ENCODE data around the gene MDK. TPM values are rescaled to one million over a fixed set of nuclear protein-coding genes. Genes with fewer than 3 reads are reported as not detected.
A peak's percentile ranks its signal among the peaks of the same experiment; 100 is the strongest.

Gene MDK
- total RNA-seq, 2 donors from 2014 or later = 5.8 to 14.8 TPM

DNA sequence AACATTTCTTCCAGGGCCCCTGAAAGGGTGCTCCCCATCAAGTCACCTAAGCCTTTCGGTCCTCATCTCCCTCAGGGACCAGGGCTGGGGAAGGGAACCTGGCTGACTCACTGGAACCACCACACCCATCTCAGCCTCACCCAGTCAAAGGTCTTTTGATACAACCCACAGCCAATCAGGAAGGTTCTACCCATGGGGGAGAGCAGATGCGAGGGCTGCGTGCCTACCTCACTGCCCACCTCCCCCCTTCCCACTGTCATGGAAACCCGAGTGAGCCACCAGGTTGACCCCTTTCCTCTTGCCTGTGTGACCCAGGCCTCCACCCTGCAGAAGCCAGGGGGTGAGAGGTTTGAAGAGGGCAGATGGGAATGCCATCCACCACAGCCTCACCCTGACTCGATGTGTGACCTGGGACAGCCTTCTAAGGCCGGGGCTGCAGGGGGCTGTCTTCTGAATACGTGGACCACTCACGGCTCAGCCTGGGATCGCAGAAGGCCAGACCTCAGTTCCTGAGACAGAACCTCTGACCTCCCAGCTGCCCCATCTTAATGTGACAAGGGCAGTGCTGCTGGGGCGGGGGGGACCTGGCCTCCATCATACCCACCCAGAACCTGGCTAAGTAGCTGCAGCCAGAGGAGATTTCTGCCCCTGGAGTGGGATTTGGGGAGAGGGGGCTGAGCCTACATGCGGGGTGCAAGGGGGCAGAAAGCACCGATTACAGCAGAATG, 2.7 kb downstream of the MDK start:
- no peak for DNase-seq (ENCODE audit: low spot score in 2 of 2)
- Mint-ChIP-seq H3K36me3 (no peaks in the 10 kb centered on the region), H3K9me3 (no peaks in the 10 kb centered on the region), H3K27ac (no peak overlapping the region)
- ATAC-seq = no peak

DNA sequence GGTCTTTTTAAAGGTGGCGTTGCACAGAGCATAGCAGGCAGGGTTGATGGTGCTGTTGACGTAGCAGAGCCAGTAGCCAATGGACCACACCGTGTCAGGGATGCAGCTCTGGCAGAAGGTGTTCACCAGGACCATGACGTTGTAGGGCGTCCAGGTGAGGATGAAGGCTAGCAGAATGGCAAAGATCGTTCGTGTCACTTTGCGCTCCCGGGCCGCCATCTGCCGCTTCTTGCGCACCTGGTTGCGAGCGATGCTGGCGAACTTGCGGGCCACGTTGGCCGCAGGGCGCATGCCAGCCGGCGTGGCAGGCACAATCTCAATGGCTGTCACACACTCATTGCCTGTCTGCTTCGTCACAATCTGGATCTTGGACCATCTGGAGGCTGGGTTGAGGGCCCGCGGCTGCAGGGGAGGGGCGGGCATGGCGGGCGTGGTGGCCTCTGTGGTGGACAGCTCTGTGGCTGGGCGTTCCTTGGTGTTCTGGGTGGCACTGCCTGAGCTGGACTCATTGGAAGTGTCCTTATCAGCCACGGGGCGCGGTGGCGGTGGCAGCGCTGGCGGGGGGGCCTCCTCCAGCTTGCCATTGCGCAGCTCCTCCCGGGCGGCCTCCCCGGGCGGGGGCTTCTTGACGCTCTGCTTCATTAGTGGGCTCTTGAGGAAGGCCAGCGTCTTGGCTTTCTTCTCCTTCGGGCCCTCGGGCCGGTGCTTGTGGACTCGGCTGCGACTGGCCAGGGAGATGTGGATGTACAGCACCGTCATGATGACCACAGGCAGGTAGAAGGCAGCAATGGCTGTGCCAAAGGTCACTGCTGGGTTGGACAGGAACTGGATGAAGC, 3.9 kb downstream of the MDK start:
- no peaks in the 10 kb centered on the region for H3K9me3 Mint-ChIP-seq
- ATAC-seq (no peak), DNase-seq (ENCODE audit: low spot score in 2 of 2) (no peak)
- H3K36me3 Mint-ChIP-seq = no peaks in the 10 kb centered on the region
- H3K27ac Mint-ChIP-seq = no peak overlapping the region

DNA sequence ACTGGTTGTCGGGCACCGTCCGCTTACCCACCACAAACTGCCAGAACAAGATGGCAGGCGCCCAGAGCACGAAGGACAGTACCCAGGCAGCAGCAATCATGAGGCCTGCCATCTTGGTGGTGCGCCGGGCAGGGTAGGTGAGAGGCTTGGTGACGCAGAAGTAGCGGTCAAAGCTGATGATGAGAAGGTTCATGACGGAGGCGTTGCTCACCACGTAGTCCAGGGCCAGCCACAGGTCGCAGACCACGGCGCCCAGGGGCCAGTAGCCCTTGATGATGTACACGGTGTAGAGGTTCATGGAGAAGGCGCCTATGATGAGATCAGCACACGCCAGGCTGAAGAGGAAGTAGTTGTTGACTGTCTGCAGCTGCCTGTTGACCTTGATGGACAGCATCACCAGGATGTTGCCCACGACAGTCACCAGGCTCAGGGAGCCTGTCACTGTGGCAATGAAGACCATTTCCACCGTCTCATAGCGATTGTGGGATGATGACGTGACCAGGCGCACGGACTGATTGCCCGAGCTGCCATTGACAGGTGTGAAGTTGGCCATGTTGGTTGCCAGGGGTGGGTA, 4.6 kb downstream of the MDK start:
- Mint-ChIP-seq H3K36me3 (no peaks in the 10 kb centered on the region), H3K9me3 (no peaks in the 10 kb centered on the region), H3K27ac (no peak overlapping the region)
- ATAC-seq = no peak
- no peak for DNase-seq (ENCODE audit: low spot score in 2 of 2)

DNA sequence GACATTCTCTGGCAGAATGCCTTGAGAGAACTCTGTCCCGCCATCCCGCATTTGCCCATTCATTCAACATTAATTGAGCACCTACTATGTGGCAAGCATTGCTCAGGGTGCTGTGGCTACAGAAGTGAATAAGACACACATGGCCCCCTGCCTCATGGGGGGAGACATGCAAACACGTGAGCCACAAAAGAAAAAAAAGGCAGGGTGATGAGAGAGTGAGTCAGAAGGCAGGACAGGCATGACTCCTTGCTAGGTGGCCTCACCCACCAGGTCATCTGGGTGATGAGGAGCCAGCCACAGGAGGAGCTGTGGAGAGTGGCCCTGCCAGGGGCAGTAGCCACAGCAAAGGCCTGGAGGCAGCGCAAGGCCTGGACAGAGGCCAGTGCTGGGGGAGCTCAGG, 5.2 kb downstream of the MDK start:
- Mint-ChIP-seq H3K9me3 (no peaks in the 10 kb centered on the region), H3K27ac (no peak overlapping the region), H3K36me3 (no peaks in the 10 kb centered on the region)
- no peak for DNase-seq (ENCODE audit: low spot score in 2 of 2)
- ATAC-seq = peak in 1 of 2 donors; percentile 62

DNA sequence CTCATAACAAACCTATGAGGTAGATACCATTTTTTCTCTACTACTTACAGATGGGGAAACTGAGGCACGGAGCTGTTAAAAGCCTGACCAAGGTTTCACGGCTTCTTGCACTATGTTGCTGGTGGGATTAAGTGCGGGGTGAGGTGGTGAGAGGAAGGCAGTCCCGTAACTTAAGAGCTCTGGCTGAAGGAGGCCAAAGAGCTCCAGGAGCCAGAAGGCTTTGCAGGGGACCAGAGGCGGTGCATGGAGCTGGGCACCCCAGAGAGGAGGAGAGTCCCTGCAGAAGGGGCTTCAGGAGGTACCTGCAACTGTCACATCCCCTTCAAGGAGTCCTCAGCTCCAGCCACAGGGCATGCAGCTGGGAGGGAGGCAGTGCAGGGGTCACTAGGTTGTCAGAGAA, 6.0 kb downstream of the MDK start:
- Mint-ChIP-seq H3K9me3 (no peaks in the 10 kb centered on the region), H3K36me3 (peaks cover 0 to under 1% of the 10 kb centered on the region in 2 donors), H3K27ac (no peak overlapping the region)
- DNase-seq (ENCODE audit: low spot score in 2 of 2) (no peak), ATAC-seq (no peak)

DNA sequence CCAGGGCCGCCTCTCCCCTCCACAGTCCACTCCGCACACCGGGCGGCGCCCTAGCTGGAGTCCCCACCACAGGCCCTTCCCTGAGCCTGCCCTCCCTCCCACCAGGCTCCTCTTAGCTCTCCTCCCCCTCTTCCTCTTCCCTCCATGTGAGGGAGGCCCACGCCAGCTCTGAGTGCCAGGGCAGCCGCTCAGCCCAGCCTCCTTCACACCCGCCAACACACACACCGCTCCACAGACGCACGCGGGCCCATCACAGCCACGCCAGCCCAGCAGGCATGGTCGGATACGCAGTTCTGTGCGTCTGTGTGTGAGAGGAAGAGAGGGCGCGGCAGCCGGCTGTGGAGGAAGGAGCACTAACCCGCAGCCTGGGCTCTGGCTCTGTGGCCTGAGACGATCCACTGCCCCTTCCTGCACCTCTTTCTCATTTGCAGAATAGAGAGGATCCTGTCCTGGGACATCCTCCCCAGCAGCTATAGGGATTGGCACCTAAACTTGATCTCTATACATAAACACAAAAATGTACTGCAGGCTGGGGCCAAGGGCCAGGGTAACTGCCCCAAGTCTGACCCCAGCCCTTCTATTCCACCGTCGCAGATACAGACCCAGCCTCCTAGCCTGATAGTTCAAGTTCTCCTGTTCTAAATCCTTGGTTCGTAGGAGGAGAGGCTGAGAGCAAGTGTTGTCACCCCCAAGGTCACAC, 6.6 kb downstream of the MDK start:
- peaks cover 6 to 7% of the 10 kb centered on the region in 2 donors for H3K36me3 Mint-ChIP-seq
- no peak for ATAC-seq
- no peak overlapping the region for H3K27ac Mint-ChIP-seq
- no peaks in the 10 kb centered on the region for H3K9me3 Mint-ChIP-seq
- DNase-seq (ENCODE audit: low spot score in 2 of 2) = no peak

DNA sequence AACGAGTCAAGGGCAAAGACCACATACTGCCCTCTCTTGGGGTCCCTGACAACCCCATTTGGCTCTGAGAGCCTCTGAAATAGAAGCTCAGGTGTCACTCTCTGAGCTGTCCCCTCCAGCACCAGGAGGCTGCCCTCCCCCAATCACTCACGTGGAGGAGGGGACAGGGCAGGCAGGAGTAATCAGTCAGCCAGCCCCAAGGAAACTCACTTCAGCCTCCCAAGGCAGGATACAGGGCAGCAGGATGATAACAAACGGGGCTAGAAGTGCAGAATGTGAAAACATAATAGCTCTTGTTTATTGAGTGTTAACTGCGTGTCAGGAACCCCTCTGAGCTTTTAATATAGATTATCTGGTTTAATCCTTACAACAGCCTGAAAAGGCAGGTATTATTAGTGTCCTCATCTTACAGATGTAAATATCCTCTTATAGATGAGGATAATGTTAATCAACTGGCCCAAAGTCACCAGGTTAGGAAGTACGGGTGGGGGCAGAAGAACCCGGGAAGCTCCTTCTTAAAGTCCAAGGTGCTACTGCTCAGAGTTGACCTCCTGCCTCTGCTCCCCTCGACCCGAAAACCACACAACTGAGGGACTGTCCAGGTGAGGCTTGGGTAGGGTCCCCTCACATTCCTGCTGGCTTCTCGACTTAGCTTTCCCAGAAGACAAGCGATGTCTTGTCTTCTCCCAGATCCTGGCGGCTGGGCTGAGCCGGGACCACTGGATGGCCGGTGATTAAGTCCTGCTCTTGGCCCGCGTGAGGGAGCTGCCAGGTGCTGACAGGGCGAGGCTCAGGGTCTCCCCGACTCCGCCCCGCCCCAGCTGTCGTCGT, 7.4 kb downstream of the MDK start:
- ATAC-seq (no peak), DNase-seq (ENCODE audit: low spot score in 2 of 2) (no peak)
- no peak overlapping the region for H3K27ac Mint-ChIP-seq
- H3K36me3 Mint-ChIP-seq = peaks cover 7% of the 10 kb centered on the region in 2 donors
- no peaks in the 10 kb centered on the region for H3K9me3 Mint-ChIP-seq

DNA sequence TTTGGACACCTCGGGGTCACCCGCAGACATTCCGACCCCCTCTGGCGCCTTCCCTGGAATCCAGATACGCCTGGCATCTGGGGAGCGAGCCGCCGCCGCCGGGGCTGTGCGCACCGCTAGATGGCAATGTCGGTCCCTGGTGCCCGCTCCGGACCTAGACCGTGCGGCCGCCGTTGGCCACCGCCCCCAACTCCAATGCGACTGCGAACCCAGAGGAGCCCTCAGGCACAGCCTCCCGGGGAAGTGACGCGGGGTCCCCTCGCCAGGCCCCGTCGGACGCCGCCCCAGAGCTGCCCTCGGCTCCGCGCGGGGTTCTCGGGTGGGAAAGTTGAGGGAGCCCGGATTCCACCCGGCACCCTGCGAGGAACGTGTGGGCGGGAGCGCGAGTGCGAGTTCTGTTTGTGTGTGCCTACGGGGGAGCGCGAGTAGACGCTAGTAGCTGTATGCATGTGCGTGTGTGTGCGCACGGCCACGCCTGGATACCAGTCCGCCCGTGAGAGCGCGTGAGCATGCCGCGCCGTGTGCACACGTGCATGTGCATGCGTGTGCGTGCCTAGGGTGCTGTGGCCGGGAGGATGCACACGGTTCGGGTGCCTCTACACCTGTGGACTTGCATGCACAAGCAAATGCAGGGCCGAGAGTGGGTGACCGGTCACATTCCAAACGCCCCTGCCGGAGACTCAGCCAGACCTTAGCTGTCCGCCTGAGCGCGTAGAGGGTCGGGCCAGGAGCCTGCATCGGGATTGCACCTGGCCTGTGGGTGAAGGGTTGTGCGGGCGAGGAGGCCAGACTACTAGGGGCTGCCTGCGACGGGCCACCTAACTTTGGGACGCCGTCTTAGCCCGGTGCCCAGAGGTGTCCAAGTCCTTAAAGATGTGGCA, 8.2 kb downstream of the MDK start:
- ATAC-seq (peak; percentile 60 to 63), DNase-seq (ENCODE audit: low spot score in 2 of 2) (peak; percentile 67 to 75)
- Mint-ChIP-seq H3K36me3 (peaks cover 7% of the 10 kb centered on the region in 2 donors), H3K9me3 (no peaks in the 10 kb centered on the region), H3K27ac (no peak overlapping the region)

DNA sequence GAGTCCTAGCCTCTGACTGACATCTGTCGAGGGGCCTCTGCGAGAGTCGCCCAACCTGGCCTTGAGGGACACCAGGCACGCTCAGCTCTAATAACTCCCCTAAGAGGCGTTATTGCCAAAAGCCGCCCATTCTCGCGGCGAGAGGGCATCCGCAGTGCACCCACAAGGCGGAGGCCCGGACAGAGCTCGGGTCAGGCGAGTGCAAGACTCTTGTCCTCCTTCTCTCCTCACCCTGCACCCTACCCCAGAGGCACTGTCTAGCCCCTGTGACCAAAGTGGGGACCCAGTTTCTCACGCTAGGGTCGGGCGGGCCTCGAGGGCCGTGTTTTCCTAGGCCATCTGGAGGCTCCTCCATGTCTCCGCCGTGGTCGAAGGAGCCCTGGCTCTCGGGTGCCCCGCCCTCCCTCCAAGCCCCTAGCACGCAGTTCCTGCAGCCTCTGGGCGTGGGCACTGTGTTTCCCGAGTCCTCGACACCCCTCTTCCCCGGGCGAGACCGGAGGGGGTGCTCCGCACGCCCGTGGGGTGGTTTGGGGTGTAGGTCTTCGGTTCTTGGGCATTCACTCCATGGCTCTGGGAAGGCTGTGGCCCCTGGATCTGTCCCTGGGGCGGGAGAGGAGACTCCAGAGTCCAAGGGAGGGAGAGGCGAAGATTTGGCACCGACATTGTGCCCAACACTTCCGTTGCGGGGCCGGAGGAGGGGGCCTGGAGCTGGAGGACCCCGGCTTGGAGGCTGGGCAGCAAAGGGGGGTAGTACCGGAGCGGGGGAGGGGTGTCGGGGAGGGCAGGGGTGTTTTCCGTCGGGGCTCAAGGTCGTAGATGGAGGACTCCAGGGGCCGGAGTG, 9.1 kb downstream of the MDK start:
- H3K27ac Mint-ChIP-seq = no peak overlapping the region
- ATAC-seq (no peak), DNase-seq (ENCODE audit: low spot score in 2 of 2) (no peak)
- peaks cover 7% of the 10 kb centered on the region in 2 donors for H3K36me3 Mint-ChIP-seq
- H3K9me3 Mint-ChIP-seq = no peaks in the 10 kb centered on the region

DNA sequence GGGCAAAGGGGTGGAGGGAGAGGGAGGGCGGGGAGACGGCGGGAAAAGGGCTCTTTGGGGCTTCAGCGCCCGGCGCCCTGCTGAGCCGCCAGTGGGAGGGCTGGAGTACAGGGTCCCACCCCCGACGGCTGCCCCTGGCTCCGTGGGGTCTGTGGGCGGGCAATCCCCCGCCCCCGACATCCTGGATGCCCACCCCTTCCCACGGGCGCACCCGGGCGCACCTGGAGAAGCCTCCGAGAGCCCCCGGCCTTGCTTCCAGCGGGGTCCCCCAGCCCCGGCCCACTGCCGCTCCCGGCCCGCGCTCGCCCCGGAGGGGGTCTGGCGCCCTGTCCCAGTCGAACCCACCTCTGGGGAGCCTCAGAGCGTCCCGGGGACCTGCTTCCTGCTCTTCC, 9.7 kb downstream of the MDK start:
- no peak overlapping the region for H3K27ac Mint-ChIP-seq
- peaks cover 7% of the 10 kb centered on the region in 2 donors for H3K36me3 Mint-ChIP-seq
- DNase-seq (ENCODE audit: low spot score in 2 of 2) = no peak
- H3K9me3 Mint-ChIP-seq = no peaks in the 10 kb centered on the region
- no peak for ATAC-seq

DNA sequence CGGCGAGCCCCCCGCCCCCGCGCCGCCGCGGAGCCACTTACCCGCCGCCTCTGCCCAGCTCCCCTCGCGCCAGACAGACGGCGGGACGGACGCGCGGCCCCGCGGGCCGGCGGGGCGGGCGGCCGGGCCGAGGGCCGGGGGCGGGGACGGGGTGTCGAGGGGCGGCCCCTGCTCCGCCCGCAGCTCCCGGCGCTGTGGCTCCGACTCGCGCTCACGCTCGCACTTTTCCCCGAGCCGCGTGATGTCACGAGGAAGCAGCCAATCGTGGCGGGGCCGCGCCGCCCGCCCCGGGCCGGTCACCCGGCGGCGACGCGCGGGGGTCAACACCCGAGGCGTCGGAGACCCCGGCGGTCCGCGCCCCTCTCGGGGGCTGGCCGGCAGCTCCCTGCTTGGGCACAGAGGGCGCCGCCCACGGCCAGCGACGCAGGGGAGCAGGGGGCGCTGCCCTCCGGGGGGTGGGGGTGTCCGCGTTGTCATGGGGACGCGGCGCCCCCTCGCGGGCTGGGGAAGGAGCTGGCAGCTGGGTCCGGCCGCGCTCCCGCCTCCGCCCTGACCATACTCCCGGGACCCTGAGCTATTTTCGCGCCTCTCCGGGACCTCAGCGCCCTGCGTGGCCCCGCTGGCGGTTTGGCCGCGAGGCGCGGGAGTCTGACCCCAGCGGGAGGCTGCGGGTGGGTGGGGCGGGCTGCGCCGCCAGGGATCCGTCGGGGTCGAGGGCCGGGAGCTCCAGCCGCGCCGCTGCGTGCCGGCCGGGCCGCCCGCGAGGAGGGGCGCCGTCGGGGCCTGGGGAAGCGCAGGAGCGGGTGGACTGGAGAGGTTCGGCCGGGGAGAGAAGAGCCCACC, 10.3 kb downstream of the MDK start, which contains the start of gene CHRM4:
TSS of gene CHRM4 (minus strand) at position 199 of the 843 bp plus-strand sequence. CDS start 5,219 bp downstream, outside the sequence.
- ATAC-seq = peak; percentile 11 to 23
- H3K36me3 Mint-ChIP-seq = peaks cover 7% of the 10 kb centered on the region in 2 donors

DNA sequence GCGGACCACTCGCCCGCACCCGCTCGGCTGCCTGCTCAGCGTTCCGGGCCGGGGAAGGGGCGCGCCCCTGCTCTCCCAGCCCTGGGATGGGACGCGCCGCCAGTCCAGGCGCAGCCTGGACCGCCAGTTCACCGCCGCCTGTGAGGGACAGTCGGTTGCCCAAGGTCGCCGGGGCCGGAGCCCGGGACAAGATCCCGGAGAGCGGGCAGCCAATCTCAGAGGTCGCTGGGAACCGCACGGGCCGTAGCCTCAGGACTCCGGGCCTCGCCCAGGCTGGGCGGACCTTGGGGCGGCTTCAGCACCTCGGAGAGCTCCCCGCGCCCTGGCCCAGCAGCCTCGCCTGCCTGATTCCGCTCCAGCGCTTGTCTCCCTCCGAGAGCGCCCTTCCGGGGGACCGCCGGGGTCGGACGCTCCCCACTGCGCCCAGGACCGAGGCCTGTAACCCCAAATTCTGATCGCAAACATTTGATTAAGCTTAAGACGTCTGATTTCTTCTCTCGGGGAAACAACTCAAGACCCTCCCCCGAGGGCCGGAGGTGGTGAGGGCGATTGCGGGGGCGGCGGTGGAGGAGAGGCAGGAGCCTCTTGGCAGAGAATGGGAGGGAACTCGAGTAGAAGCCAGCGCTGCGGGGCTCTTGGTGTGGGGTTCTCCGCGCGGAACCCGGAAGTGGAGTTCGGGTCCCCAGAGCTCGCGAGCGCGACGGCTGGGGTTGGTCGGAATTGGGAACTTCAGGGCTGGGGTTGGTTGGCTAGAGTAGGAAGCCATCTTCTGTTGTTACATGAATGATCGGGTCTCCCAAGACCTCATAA, 11.2 kb downstream of the MDK start:
- peak overlapping the region in 1 of 2 donors; percentile 55 for H3K27ac Mint-ChIP-seq
- peaks cover 7 to 12% of the 10 kb centered on the region in 2 donors for H3K36me3 Mint-ChIP-seq
- ATAC-seq = peak; percentile 69 to 83
- H3K9me3 Mint-ChIP-seq = no peaks in the 10 kb centered on the region
- DNase-seq (ENCODE audit: low spot score in 2 of 2) = peak; percentile 72 to 85

More for the DNA sequence above, 10.3 kb downstream of the MDK start, which contains the start of gene CHRM4:
- Mint-ChIP-seq H3K27ac (no peak within 1 kb of the TSS), H3K9me3 (no peaks in the 10 kb centered on the region)
- peak in 1 of 2 donors; percentile 57 for DNase-seq (ENCODE audit: low spot score in 2 of 2)

DNA sequence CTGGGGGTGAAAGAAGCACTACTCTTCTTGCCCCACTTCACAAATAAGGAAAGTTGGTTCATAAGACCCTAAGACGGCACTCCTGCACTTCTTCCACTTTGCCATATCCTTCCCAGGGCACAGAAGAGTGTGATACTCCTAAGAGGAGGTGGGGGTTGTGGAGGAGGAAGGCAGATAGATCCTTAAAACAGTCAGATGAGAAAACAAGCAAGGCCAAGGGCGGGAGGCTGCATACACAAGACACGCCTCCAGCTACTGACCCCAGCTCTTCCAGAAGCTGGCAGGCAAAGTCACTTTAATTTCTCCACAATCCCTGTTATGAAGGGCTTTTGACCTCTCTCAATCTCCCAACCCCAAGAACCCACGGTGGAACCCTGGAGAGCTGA, 11.8 kb downstream of the MDK start:
- ATAC-seq = no peak
- Mint-ChIP-seq H3K36me3 (peaks cover 7 to 12% of the 10 kb centered on the region in 2 donors), H3K27ac (peak overlapping the region in 1 of 2 donors; percentile 55), H3K9me3 (no peaks in the 10 kb centered on the region)
- DNase-seq (ENCODE audit: low spot score in 2 of 2) = no peak

Measured in activated naive CD4-positive, alpha-beta T cell treated with anti-CD3 and anti-CD28 coated beads, Interleukin-2, amount 50 U/mL, for 72 hours (primary cell).